ENCODE data around the gene FGD2.

Gene FGD2

GRCh38 chr6:37005061-37005810 is at the start of gene FGD2:
TSS of gene FGD2 (plus strand) at chr6:37005655. CDS start at chr6:37005818, 163 bp downstream.
- no peak for TF ChIP-seq YY1 (IDR thresholded peaks at IDR 0.05; ENCODE audit: insufficient read depth, insufficient read length)
- no peak for TF ChIP-seq ZNF274 (IDR thresholded peaks at IDR 0.05; ENCODE audit: low read depth, low read length)
- no peak for TF ChIP-seq SUZ12 (IDR thresholded peaks at IDR 0.05; ENCODE audit: extremely low read depth, insufficient read depth, insufficient read length)
- H3K9me3 ChIP-seq (ENCODE audit: insufficient read depth, low read length), result no peaks in the 10 kb centered on the region
- no peak within 1 kb of the TSS for H3K4me3 ChIP-seq (ENCODE audit: insufficient read length, low read depth)
- H3K36me3 ChIP-seq (ENCODE audit: insufficient read depth, insufficient read length, low read length), result no peaks in the 10 kb centered on the region
- no peaks in the 10 kb centered on the region for H3K4me1 ChIP-seq (ENCODE audit: insufficient read depth, insufficient read length)
- no peak within 1 kb of the TSS for H3K9ac ChIP-seq (ENCODE audit: insufficient read length, low read depth)
- H3K27me3 ChIP-seq (ENCODE audit: insufficient read depth, insufficient read length), result no peaks in the 10 kb centered on the region
- no peak for DNase-seq (ENCODE audit: low read depth, low spot score)

DNA sequence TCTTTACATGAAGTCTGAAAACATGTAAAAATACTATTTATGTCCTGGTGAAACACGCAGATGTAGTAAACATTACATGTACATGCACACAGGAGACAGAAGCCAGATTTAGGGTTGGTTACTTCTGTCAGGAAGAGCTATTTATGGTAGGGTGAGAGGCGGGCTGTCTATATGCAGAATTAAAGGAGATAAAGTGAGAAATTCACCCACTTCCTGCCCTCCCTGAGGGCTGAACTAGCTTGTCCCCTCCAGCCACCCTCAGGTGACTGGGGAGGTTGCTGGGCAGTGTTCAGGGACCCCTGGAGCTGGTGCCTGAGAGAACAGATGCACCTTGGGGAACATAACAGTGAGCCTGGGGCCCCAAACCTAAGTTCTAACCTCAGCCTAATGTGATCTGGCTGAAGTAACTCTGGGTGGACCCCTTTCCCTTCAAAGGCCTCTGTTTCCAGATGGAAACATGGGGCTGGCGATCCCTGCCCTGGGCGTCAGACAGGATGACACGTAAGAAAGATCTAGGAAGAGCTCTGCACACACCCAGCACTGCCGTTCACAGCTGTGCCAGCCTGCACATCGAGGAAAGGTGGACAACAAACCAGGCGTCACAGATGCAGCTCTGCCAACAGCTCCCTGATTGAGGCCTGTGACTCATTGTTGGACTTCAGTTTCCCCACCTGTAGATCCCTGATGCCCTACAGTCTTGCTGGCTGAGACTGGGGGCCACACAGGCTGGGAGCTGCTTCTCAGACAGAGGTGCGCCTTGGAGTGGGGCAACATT is 49.6 kb upstream of the FGD2 start:
- no peak for DNase-seq (ENCODE audit: low read depth, low spot score)
- TF ChIP-seq YY1 (IDR thresholded peaks at IDR 0.05; ENCODE audit: insufficient read depth, insufficient read length) (no peak), ZNF274 (IDR thresholded peaks at IDR 0.05; ENCODE audit: low read depth, low read length) (no peak), SUZ12 (IDR thresholded peaks at IDR 0.05; ENCODE audit: extremely low read depth, insufficient read depth, insufficient read length) (no peak)
- Histone ChIP-seq H3K36me3 (ENCODE audit: insufficient read depth, insufficient read length, low read length) (no peaks in the 10 kb centered on the region), H3K9me3 (ENCODE audit: insufficient read depth, low read length) (no peaks in the 10 kb centered on the region), H3K9ac (ENCODE audit: insufficient read length, low read depth) (no peak overlapping the region), H3K27me3 (ENCODE audit: insufficient read depth, insufficient read length) (no peaks in the 10 kb centered on the region), H3K4me1 (ENCODE audit: insufficient read depth, insufficient read length) (peaks cover 2% of the 10 kb centered on the region), H3K4me3 (ENCODE audit: insufficient read length, low read depth) (no peak overlapping the region)

DNA sequence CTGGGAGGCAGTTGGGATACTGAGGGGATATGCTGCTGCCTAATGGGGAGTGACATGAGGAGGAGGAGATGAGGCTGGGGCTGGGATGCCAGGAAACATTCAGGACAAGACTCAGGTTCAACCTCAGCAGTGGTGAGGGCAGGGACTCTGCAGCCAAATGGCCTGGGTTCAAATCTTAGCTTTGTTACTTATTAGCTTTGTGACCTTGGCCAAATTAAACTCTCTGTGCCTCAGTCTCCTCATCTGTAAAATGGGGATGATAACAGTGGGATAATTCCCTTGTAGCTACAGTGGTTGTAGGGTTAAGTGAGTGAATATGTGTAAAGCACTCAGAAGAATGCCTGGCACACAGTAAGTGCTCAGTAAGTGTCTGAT is 49.0 kb upstream of the FGD2 start:
- no peak overlapping the region for H3K9ac ChIP-seq (ENCODE audit: insufficient read length, low read depth)
- no peaks in the 10 kb centered on the region for H3K36me3 ChIP-seq (ENCODE audit: insufficient read depth, insufficient read length, low read length)
- TF ChIP-seq SUZ12 (IDR thresholded peaks at IDR 0.05; ENCODE audit: extremely low read depth, insufficient read depth, insufficient read length) (no peak), YY1 (IDR thresholded peaks at IDR 0.05; ENCODE audit: insufficient read depth, insufficient read length) (no peak), ZNF274 (IDR thresholded peaks at IDR 0.05; ENCODE audit: low read depth, low read length) (no peak)
- H3K4me3 ChIP-seq (ENCODE audit: insufficient read length, low read depth), result no peak overlapping the region
- no peak for DNase-seq (ENCODE audit: low read depth, low spot score)
- H3K4me1 ChIP-seq (ENCODE audit: insufficient read depth, insufficient read length), result peaks cover 2% of the 10 kb centered on the region
- H3K9me3 ChIP-seq (ENCODE audit: insufficient read depth, low read length), result no peaks in the 10 kb centered on the region
- no peaks in the 10 kb centered on the region for H3K27me3 ChIP-seq (ENCODE audit: insufficient read depth, insufficient read length)

GRCh38 chr6:36957773-36958271 is 47.6 kb upstream of the FGD2 start:
- no peaks in the 10 kb centered on the region for H3K9me3 ChIP-seq (ENCODE audit: insufficient read depth, low read length)
- TF ChIP-seq YY1 (IDR thresholded peaks at IDR 0.05; ENCODE audit: insufficient read depth, insufficient read length) (no peak), ZNF274 (IDR thresholded peaks at IDR 0.05; ENCODE audit: low read depth, low read length) (no peak), SUZ12 (IDR thresholded peaks at IDR 0.05; ENCODE audit: extremely low read depth, insufficient read depth, insufficient read length) (no peak)
- DNase-seq (ENCODE audit: low read depth, low spot score), result no peak
- no peak overlapping the region for H3K9ac ChIP-seq (ENCODE audit: insufficient read length, low read depth)
- no peaks in the 10 kb centered on the region for H3K36me3 ChIP-seq (ENCODE audit: insufficient read depth, insufficient read length, low read length)
- peaks cover 2% of the 10 kb centered on the region for H3K4me1 ChIP-seq (ENCODE audit: insufficient read depth, insufficient read length)
- no peak overlapping the region for H3K4me3 ChIP-seq (ENCODE audit: insufficient read length, low read depth)
- no peaks in the 10 kb centered on the region for H3K27me3 ChIP-seq (ENCODE audit: insufficient read depth, insufficient read length)

DNA sequence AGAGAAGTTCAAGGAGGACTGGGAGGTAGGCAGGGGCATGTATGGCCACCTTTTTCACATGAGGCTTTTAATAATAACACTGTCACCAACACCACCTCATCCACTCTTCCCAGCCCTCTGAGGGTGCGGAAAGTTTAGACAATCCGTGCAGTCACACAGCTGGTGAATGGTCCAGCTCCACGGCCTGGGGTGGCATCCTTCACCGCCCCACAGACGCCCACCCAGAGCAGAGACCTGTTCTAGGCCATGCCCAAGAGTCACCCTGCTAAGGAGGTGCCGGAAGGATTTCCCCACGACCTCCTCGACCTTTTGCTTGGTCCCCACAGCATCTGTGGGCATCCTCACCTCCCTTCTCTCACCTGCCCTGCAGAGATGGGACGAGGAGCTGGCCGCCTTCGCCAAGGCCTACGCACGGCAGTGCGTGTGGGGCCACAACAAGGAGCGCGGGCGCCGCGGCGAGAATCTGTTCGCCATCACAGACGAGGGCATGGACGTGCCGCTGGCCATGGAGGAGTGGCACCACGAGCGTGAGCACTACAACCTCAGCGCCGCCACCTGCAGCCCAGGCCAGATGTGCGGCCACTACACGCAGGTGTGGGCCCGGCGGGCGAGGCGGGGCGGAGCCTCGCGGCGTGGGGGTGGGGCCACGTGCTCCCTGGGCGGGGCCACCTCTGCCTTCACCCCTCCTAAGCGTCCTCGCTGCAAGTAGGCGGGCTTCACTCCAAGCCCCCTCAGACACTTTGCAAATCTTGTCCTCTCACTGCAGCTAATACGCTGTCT is 46.5 kb upstream of the FGD2 start:
- Histone ChIP-seq H3K4me3 (ENCODE audit: insufficient read length, low read depth) (no peak overlapping the region), H3K36me3 (ENCODE audit: insufficient read depth, insufficient read length, low read length) (no peaks in the 10 kb centered on the region), H3K9me3 (ENCODE audit: insufficient read depth, low read length) (no peaks in the 10 kb centered on the region), H3K27me3 (ENCODE audit: insufficient read depth, insufficient read length) (no peaks in the 10 kb centered on the region), H3K4me1 (ENCODE audit: insufficient read depth, insufficient read length) (peaks cover 8% of the 10 kb centered on the region), H3K9ac (ENCODE audit: insufficient read length, low read depth) (no peak overlapping the region)
- DNase-seq (ENCODE audit: low read depth, low spot score), result no peak
- no peak for TF ChIP-seq ZNF274 (IDR thresholded peaks at IDR 0.05; ENCODE audit: low read depth, low read length)
- no peak for TF ChIP-seq SUZ12 (IDR thresholded peaks at IDR 0.05; ENCODE audit: extremely low read depth, insufficient read depth, insufficient read length)
- TF ChIP-seq YY1 (IDR thresholded peaks at IDR 0.05; ENCODE audit: insufficient read depth, insufficient read length), result no peak

DNA sequence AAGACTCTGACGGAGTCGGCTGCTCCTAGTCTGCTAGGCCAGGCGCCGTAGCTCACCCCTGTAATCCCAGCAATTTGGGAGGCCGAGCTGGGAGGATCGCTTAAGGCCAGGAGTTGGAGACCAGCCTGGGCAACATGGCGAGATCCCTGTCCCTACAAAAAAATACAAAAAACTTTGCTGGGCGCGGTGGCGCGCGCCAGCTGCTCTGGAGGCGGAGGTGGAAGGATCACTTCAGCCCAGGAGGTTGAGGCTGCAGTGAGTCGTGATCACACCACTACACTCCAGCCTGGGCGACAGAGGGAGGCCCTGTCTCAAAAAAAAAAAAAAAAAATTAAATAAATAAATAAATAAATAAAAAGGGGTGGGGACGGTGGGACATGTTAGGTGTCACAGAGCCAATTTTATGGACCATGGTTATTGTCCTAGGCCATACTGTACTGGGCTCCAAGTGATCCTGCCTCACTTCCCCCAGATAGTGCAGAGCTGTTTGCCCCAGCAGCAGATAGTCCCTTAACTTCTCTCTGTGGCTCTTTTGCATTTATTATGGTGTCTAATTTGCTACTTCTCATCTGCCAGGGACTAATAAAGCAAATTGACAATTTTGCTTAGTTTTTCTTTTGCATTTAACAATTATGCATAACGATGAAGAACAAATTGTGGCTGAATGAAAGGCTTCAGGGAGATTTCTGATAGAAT is 45.8 kb upstream of the FGD2 start:
- TF ChIP-seq YY1 (IDR thresholded peaks at IDR 0.05; ENCODE audit: insufficient read depth, insufficient read length), result no peak
- TF ChIP-seq SUZ12 (IDR thresholded peaks at IDR 0.05; ENCODE audit: extremely low read depth, insufficient read depth, insufficient read length), result no peak
- no peak for TF ChIP-seq ZNF274 (IDR thresholded peaks at IDR 0.05; ENCODE audit: low read depth, low read length)
- H3K9me3 ChIP-seq (ENCODE audit: insufficient read depth, low read length), result no peaks in the 10 kb centered on the region
- peaks cover 5% of the 10 kb centered on the region for H3K4me1 ChIP-seq (ENCODE audit: insufficient read depth, insufficient read length)
- H3K4me3 ChIP-seq (ENCODE audit: insufficient read length, low read depth), result no peak overlapping the region
- no peak for DNase-seq (ENCODE audit: low read depth, low spot score)
- H3K27me3 ChIP-seq (ENCODE audit: insufficient read depth, insufficient read length), result no peaks in the 10 kb centered on the region
- no peaks in the 10 kb centered on the region for H3K36me3 ChIP-seq (ENCODE audit: insufficient read depth, insufficient read length, low read length)
- H3K9ac ChIP-seq (ENCODE audit: insufficient read length, low read depth), result no peak overlapping the region

Measured in NT2/D1 (cell line).